GM18517 (cell line): ENCODE results near the gene APH1B.

Source experiments
- ATAC-seq: cut with Tn5 transposase; IDR thresholded peaks from one replicate; pipeline ENCODE4 v1.9.1; 2021; ENCODE audit warnings: mild to moderate bottlenecking, moderate library complexity; ENCODE audit not compliant: unreplicated experiment

Gene APH1B

DNA sequence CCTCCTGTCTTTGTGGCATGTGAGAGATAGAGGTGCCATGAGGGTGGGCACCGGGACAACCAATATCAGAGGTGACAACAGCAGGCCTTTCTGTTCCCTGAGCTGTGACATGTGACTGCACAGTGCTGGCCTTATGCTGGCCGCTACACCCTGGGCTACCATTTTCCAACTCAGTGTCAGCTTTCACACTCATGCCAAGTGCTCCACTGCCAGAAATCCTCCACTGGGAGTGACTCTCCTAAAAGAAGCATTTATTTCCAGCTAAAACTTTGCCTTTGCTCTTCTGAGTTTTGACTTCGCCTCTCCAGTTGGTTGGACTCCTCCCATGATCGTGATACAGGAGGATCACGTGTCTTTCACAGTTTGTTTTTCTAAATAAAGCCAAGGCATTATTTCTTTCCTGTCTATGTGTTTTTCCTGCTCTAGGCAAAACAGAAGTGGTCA is 72.8 kb downstream of the APH1B start:
- no peak for ATAC-seq

DNA sequence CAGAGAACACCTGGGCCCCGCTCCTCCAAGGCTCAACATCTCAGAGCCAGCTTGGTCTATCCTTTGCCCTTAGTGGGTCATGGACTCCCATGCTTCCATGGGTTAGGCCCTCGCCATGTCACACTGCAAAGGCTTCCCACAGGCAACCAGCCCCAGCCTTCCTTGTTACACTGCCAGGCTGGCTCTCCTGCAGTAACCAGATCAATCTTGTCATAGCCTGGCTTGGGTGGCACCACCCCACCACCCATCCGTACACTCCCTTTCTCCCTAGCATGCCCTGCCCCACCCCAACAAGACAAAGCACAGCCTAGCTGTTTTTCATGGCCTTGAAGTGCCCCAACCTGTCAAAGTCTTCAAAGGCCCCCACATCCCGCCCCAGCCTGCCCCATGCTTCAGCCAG is 73.8 kb downstream of the APH1B start:
- no peak for ATAC-seq

GRCh38 chr15:63352808-63353207 is 75.4 kb downstream of the APH1B start:
- no peak for ATAC-seq

DNA sequence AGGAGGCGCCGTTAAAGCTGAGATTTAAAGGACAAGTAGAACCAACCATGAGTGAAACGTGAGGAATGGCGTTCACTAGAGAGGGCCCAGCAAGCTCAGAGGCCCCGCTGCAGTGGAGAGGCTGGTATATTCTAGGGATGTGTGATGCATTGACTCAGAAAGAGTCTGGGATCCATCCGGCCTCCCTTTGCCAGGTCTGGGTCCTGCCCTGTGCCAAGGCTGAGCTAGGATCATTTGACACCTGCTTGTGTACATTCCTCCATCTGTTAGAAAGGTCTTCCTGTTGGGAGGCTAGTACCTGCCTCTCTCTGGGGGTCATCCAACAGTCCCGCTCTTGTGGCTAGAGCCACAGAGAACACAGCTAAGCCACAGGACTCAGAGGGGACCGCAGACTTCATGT is 75.9 kb downstream of the APH1B start:
- ATAC-seq = no peak

GRCh38 chr15:63353887-63354286 is 76.5 kb downstream of the APH1B start:
- ATAC-seq = no peak

DNA sequence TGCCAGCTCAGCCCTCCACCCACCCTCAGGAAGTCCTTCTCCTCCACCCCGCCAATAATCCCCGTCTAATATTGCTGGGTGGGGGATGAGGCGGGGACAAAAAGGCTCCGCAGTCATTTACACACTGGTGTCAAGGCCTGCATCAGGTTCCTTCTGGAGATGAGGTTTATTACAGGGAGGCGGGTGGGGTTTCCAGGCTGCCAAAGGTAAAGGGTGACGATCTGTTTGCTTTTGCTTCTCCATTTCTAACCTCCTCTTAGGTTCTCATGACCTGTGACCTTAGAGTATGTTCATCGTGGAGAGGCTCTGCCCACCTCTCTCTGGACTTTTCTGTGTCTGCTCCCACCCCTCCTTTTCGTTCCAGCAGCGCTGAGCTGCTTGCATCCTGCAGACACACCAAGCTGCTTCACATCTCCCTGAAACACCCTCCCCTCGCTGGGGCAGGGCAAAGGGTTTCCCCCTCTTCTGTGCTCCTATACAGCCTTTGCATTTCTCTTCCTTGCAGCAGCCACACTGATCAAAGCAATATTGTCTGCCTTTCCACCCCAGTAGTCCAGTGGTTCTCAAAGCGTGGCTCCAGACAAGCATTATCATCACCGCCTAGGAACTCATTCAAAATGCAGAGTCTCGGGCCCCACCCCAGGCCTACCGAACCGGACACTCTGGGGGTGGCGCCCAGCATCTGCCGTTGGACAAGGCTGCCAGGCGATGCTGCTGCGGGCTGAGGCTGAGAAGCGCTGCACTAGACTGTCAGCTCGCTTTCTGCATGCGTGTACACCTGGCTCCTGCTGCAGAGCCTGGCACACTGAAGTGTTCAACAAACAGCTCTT is 77.6 kb downstream of the APH1B start:
- ATAC-seq = no peak

DNA sequence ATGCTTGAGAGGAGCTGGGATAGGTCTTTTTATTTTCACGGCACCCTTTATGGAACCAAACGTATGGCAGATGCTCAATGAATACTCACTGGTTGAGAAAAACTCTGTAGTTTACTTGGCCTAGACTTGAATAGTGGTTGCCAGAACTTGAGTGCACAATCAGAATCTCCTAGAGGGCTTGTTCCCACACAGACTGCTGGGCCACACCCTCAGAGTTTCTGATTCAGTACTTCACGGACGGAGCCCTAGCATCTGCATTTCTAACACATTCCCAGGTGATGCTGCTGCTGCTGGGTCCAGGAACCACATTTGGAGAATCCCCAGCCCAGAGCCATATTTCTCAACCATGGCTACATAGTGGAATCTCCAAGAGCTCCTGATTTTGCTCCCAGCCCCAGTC is 79.7 kb downstream of the APH1B start:
- ATAC-seq = no peak

DNA sequence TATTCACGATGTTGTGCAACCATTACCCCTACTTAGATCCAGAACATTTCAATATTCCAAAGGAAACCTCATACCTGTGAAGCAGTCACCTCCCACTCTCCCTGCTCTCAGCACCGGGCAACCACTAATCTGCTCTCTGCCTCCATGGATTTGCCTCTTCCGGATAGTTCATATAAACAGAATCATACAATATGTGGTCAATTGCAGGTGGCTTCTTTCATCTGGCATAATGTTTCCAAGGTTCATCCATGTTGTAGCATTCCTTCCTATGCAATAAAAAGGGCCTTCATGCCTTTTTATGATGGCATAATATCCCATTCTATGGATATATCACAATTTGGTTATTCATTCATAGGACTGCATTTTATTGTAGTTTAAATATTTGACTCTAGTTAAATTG is 80.3 kb downstream of the APH1B start:
- no peak for ATAC-seq

- no peak for ATAC-seq
Observed at GRCh38 chr15:63358241-63359029, 81.0 kb downstream of the APH1B start.
